ENCODE data around the gene ANO3. TPM values are rescaled to one million over a fixed set of nuclear protein-coding genes. Genes with fewer than 3 reads are reported as not detected.

The ANO3 gene
- total RNA-seq, 2 experiments from 2014 or later = not detected

DNA sequence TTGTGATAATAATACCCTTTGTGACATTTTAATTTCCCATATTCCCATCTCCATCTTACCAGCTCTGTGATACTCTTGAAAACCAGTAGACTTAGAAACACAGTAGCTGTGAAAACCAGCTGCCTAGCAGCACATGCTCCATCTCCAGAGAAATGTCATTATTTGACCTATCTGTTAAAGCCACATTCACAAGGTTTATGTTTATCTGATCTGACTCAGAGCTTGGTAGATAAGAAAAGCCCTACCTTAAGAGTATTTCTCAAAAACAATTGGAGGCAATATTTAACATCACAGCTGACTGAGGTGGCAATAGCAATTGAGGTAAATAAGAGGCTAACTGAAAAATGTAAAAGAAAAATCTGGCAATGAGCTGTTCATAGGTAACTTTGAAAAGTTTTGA lies 8.1 kb upstream of the ANO3 start:
- intact Hi-C loops (cut with DNase I, micrococcal nuclease) = no loop called here
- H3K27ac ChIP-seq (ENCODE audit: low read depth in 1 of 2, low read length in 2 of 2) = no peak overlapping the region
- DNase-seq (no peak), ATAC-seq (ENCODE audit: poor library complexity) (no peak)
- no peak for TF ChIP-seq CTCF (IDR thresholded peaks at IDR 0.05)
- H3K4me1 ChIP-seq (ENCODE audit: insufficient read depth, low read length) = no peaks in the 10 kb centered on the region
- H3K4me3 ChIP-seq (ENCODE audit: low read length) = no peak overlapping the region
- no peaks in the 10 kb centered on the region for H3K9me3 ChIP-seq (ENCODE audit: control insufficient read depth in 1 of 2, insufficient read depth in 1 of 2, low read length in 2 of 2)
- Mint-ChIP-seq H3K27ac (no peak overlapping the region), H3K9me3 (peaks cover 3% of the 10 kb centered on the region), H3K4me1 (ENCODE audit: low read depth) (no peaks in the 10 kb centered on the region), H3K27me3 (no peaks in the 10 kb centered on the region), H3K4me3 (no peak overlapping the region), H3K36me3 (ENCODE audit: low read depth) (no peaks in the 10 kb centered on the region)
- CTCF ChIA-PET = no interaction called here
- H3K36me3 ChIP-seq (ENCODE audit: insufficient read depth, low read length) = no peaks in the 10 kb centered on the region
- no peaks in the 10 kb centered on the region for H3K27me3 ChIP-seq (ENCODE audit: control insufficient read depth in 1 of 2, insufficient read depth in 2 of 2, low read length in 2 of 2)
- POLR2A ChIA-PET = no interaction called here

- Mint-ChIP-seq H3K27ac (no peak overlapping the region), H3K4me3 (no peak overlapping the region), H3K36me3 (ENCODE audit: low read depth) (no peaks in the 10 kb centered on the region), H3K9me3 (peaks cover 3% of the 10 kb centered on the region), H3K4me1 (ENCODE audit: low read depth) (no peaks in the 10 kb centered on the region), H3K27me3 (peaks cover under 1% of the 10 kb centered on the region)
- no peak for TF ChIP-seq CTCF (IDR thresholded peaks at IDR 0.05)
- Histone ChIP-seq H3K9me3 (ENCODE audit: control insufficient read depth in 1 of 2, insufficient read depth in 1 of 2, low read length in 2 of 2) (no peaks in the 10 kb centered on the region), H3K4me1 (ENCODE audit: insufficient read depth, low read length) (no peaks in the 10 kb centered on the region), H3K27me3 (ENCODE audit: control insufficient read depth in 1 of 2, insufficient read depth in 2 of 2, low read length in 2 of 2) (no peaks in the 10 kb centered on the region), H3K36me3 (ENCODE audit: insufficient read depth, low read length) (no peaks in the 10 kb centered on the region), H3K4me3 (ENCODE audit: low read length) (no peak overlapping the region), H3K27ac (ENCODE audit: low read depth in 1 of 2, low read length in 2 of 2) (no peak overlapping the region)
- POLR2A ChIA-PET = no interaction called here
- CTCF ChIA-PET = no interaction called here
- DNase-seq (no peak), ATAC-seq (ENCODE audit: poor library complexity) (no peak)
- intact Hi-C loops (cut with DNase I, micrococcal nuclease) = no loop called here
Observed at GRCh38 chr11:26324270-26324669, 7.7 kb upstream of the ANO3 start.

DNA sequence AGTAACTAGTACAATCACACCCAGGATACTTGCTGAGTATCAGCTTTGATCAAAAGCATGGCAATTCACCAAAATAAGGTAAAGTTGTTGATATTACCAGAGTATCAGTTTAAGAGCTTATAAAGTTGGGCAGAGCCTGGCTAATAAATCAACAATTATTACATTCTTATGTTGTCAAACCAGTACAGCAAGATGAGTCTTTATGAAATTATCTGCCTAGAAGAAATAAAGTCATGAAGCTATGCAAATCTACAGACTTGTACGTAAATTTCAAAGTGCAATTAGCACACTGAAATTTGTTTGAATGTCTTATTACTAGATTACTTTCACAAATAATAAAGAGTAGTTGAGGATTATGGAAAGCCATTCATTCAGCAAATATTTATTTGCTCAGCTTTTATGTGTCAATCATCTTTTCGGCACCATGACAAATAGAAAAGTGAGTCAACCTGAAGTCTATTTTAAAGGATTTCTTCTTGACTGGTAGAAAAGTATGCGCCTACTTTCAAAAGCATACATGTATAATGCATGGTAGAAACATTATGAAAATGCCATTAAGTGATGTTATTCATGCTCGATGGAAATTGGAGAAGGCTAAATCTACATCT lies 5.0 kb upstream of the ANO3 start:
- ChIA-PET CTCF (no interaction called here), POLR2A (no interaction called here)
- ATAC-seq (ENCODE audit: poor library complexity) (no peak), DNase-seq (no peak)
- no peaks in the 10 kb centered on the region for H3K4me1 Mint-ChIP-seq (ENCODE audit: low read depth)
- Histone ChIP-seq H3K27ac (ENCODE audit: low read depth in 1 of 2, low read length in 2 of 2) (no peak overlapping the region), H3K4me3 (ENCODE audit: low read length) (no peak overlapping the region), H3K36me3 (ENCODE audit: insufficient read depth, low read length) (no peaks in the 10 kb centered on the region), H3K9me3 (ENCODE audit: control insufficient read depth in 1 of 2, insufficient read depth in 1 of 2, low read length in 2 of 2) (peaks cover 0 to 5% of the 10 kb centered on the region in 2 experiments), H3K27me3 (ENCODE audit: control insufficient read depth in 1 of 2, insufficient read depth in 2 of 2, low read length in 2 of 2) (no peaks in the 10 kb centered on the region), H3K4me1 (ENCODE audit: insufficient read depth, low read length) (no peaks in the 10 kb centered on the region)
- H3K4me3 Mint-ChIP-seq = no peak overlapping the region
- no peak overlapping the region for H3K27ac Mint-ChIP-seq
- H3K36me3 Mint-ChIP-seq (ENCODE audit: low read depth) = no peaks in the 10 kb centered on the region
- TF ChIP-seq CTCF (IDR thresholded peaks at IDR 0.05) = no peak
- peaks cover 5% of the 10 kb centered on the region for H3K9me3 Mint-ChIP-seq
- intact Hi-C loops (cut with DNase I, micrococcal nuclease) = no loop called here
- peaks cover 12% of the 10 kb centered on the region for H3K27me3 Mint-ChIP-seq
